GM12878 (cell line): ENCODE data around the gene PILRB. TPM values are rescaled to one million over a fixed set of nuclear protein-coding genes. Genes with fewer than 3 reads are reported as not detected.
A peak's percentile ranks its signal among the peaks of the same experiment; 100 is the strongest.

Source experiments
- BHLHE40 ChIP-seq, 2 experiments: fragments of 450-650 bp in 1 of 2; IDR thresholded peaks; 2 replicates each; pipeline ENCODE4 v1.6.1; 2011 to 2017; ENCODE audit warnings: low read depth in 2 of 2, borderline replicate concordance in 1 of 2, improper control_type of control experiment in 1 of 2, low read length in 1 of 2, mild to moderate bottlenecking in 1 of 2
- CREB1 ChIP-seq: IDR thresholded peaks from 2 replicates; pipeline ENCODE4 v1.6.1; 2012; ENCODE audit warnings: low read depth, mild to moderate bottlenecking, inconsistent platforms
- CREM ChIP-seq: IDR thresholded peaks from 2 replicates; pipeline ENCODE4 v1.6.1; 2014; ENCODE audit warnings: antibody characterized with exemption, low read depth
- HDGF ChIP-seq: fragments of 450-650 bp; IDR thresholded peaks from 2 replicates; pipeline ENCODE4 v1.6.1; 2016; ENCODE audit warnings: antibody characterized with exemption
- JUNB ChIP-seq: IDR thresholded peaks from 2 replicates; pipeline ENCODE4 v1.6.1; 2016; ENCODE audit warnings: antibody characterized with exemption, mild to moderate bottlenecking
- JUND ChIP-seq: IDR thresholded peaks from 2 replicates; pipeline ENCODE4 v1.6.1; 2012; ENCODE audit warnings: low read depth, mild to moderate bottlenecking, low read length, improper control_type of control experiment, moderate library complexity
- POLR2A ChIP-seq: IDR thresholded peaks from 2 replicates; pipeline ENCODE4 v1.6.1; 2011; ENCODE audit warnings: low read depth, mild to moderate bottlenecking, low read length
- RAD51 ChIP-seq: fragments of 450-650 bp; IDR thresholded peaks from 2 replicates; pipeline ENCODE4 v1.6.1; 2016; ENCODE audit warnings: moderate library complexity, mild to moderate bottlenecking, inconsistent platforms
- RELA ChIP-seq: fragments of 450-650 bp; IDR thresholded peaks from 2 replicates; pipeline ENCODE4 v1.8.0; 2014; ENCODE audit warnings: borderline replicate concordance; ENCODE audit not compliant: partially characterized antibody
- RUNX3 ChIP-seq: IDR thresholded peaks from 2 replicates; pipeline ENCODE4 v1.6.1; 2012; ENCODE audit warnings: low read length, inconsistent platforms
- SRF ChIP-seq, 2 experiments: IDR thresholded peaks; 2 replicates each; pipeline ENCODE4 v1.6.1; 2011; ENCODE audit warnings: low read depth in 2 of 2, low read length in 2 of 2, mild to moderate bottlenecking in 1 of 2, moderate library complexity in 1 of 2
- ZNF207 ChIP-seq: fragments of 450-650 bp; IDR thresholded peaks from 2 replicates; pipeline ENCODE4 v1.6.1; 2014; ENCODE audit warnings: antibody characterized with exemption, mild to moderate bottlenecking, borderline replicate concordance
- polyA plus RNA-seq, 11 experiments: library from polyadenylated mRNA; depleted of rRNA in 4 of 11; unstranded in 6 of 11; stranded (reverse) in 5 of 11; fragments of >200 nt; fragmentation: Nextera tagmentation in 4 of 11; fragmentation: Illumina TruSeq in 1 of 11; extraction: Ambion mirVana in 4 of 11; extraction: Trizol in 1 of 11; gene quantifications; 1 replicate in 1 of 11; 2 replicates in 10 of 11; pipeline versions ENCODE4 v1.2.1 to v1.2.3, GENCODE V29; 2011 to 2016; ENCODE audit warnings: inconsistent platforms in 2 of 11, missing spikeins in 2 of 11, low read depth in 1 of 11
- total RNA-seq, 4 experiments: library from RNA; depleted of rRNA in 3 of 4; stranded (reverse); fragments of >200 nt in 3 of 4; fragmentation: Illumina TruSeq in 1 of 4; extraction: Trizol in 1 of 4; gene quantifications; 2 replicates each; pipeline versions ENCODE4 v1.2.1 to v1.2.3, GENCODE V29; 2013 to 2021
- TF ChIP-seq, protein P1 (sequence below): fragments of 450-650 bp; IDR thresholded peaks from 2 replicates; pipeline ENCODE4 v1.6.1; 2017; ENCODE audit warnings: mild to moderate bottlenecking, moderate library complexity
- TF ChIP-seq, protein P2 (sequence below): fragments of 450-650 bp; IDR thresholded peaks from 2 replicates; pipeline ENCODE4 v1.6.1; 2016; ENCODE audit warnings: mild to moderate bottlenecking
- TF ChIP-seq, protein P3 (sequence below): fragments of 450-650 bp; IDR thresholded peaks from 2 replicates; pipeline ENCODE4 v1.6.1; 2016; ENCODE audit warnings: mild to moderate bottlenecking
- TF ChIP-seq, protein P4 (sequence below), 3 experiments: IDR thresholded peaks in 2 of 3; conservative IDR thresholded peaks in 1 of 3; 2 replicates each; pipeline ENCODE4 v1.5.1; 2011; ENCODE audit warnings: low read depth in 3 of 3, low read length in 3 of 3, mild to moderate bottlenecking in 3 of 3, control low read depth in 2 of 3, moderate library complexity in 2 of 3, inconsistent platforms in 1 of 3, mixed read lengths in 1 of 3; ENCODE audit not compliant: control insufficient read depth in 2 of 3, insufficient read depth in 1 of 3; ENCODE audit errors: extremely low read depth in 1 of 3
- TF ChIP-seq, protein P5 (sequence below): fragments of 450-650 bp; IDR thresholded peaks from 2 replicates; pipeline ENCODE4 v1.6.1; 2017; ENCODE audit warnings: mild to moderate bottlenecking, low read depth, inconsistent platforms; ENCODE audit not compliant: poor library complexity, severe bottlenecking
- TF ChIP-seq, protein P6 (sequence below): IDR thresholded peaks from 2 replicates; pipeline ENCODE4 v1.6.1; 2012; ENCODE audit warnings: low read depth, low read length, improper control_type of control experiment

PILRB gene
- total and polyA plus RNA-seq, 10 of the 15 experiments (the other 5 are each of a cell fraction or from before 2014, with no cell fraction given): 2.6 to 50.3 (median 22.0) TPM

DNA sequence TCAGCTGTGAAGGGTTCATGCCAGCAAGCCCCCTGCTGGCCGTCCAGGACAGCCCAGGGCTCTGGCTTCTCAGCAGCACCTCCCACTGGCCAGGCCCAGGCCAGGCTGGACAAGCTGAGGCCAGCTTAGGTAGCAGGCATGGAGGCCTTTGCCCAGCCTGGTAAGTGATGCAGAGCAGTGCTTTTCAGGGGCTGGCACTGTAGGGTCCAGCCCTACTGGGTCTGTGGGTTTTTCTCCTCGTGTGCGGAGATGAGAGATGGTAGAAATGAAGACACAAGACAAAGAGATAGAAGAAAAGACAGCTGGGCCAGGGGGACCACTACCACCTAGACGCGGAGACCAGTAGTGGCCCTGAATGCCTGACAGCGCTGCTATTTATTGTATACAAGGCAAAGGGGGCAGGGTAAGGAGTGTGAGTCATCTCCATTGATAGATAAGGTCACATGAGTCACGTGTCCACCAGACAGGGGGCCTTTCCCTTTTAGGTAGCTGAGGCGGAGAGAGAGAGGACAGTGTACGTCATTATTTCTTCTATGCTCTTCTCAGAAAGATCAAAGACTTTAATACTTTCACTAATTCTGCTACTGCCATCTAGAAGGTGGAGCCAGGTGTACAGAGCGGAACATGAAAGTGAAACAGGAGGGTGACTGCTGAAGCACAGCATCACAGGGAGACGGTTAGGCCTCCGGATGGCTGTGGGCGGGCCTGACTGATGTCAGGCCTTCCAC is 13.2 kb upstream of the PILRB start (continued):
- TF ChIP-seq, protein P1, sequence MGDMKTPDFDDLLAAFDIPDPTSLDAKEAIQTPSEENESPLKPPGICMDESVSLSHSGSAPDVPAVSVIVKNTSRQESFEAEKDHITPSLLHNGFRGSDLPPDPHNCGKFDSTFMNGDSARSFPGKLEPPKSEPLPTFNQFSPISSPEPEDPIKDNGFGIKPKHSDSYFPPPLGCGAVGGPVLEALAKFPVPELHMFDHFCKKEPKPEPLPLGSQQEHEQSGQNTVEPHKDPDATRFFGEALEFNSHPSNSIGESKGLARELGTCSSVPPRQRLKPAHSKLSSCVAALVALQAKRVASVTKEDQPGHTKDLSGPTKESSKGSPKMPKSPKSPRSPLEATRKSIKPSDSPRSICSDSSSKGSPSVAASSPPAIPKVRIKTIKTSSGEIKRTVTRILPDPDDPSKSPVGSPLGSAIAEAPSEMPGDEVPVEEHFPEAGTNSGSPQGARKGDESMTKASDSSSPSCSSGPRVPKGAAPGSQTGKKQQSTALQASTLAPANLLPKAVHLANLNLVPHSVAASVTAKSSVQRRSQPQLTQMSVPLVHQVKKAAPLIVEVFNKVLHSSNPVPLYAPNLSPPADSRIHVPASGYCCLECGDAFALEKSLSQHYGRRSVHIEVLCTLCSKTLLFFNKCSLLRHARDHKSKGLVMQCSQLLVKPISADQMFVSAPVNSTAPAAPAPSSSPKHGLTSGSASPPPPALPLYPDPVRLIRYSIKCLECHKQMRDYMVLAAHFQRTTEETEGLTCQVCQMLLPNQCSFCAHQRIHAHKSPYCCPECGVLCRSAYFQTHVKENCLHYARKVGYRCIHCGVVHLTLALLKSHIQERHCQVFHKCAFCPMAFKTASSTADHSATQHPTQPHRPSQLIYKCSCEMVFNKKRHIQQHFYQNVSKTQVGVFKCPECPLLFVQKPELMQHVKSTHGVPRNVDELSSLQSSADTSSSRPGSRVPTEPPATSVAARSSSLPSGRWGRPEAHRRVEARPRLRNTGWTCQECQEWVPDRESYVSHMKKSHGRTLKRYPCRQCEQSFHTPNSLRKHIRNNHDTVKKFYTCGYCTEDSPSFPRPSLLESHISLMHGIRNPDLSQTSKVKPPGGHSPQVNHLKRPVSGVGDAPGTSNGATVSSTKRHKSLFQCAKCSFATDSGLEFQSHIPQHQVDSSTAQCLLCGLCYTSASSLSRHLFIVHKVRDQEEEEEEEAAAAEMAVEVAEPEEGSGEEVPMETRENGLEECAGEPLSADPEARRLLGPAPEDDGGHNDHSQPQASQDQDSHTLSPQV: peak; percentile 63; the same call in 1 of the 2 replicates
- 0 out of 2 replicates have a peak, but pooled peaks have one; percentile 38 for TF ChIP-seq POLR2A
- peak; percentile 89 for TF ChIP-seq ZNF207
- peak; percentile 75 for TF ChIP-seq CREB1
- TF ChIP-seq JUNB: peak; percentile 78
- TF ChIP-seq, protein P2, sequence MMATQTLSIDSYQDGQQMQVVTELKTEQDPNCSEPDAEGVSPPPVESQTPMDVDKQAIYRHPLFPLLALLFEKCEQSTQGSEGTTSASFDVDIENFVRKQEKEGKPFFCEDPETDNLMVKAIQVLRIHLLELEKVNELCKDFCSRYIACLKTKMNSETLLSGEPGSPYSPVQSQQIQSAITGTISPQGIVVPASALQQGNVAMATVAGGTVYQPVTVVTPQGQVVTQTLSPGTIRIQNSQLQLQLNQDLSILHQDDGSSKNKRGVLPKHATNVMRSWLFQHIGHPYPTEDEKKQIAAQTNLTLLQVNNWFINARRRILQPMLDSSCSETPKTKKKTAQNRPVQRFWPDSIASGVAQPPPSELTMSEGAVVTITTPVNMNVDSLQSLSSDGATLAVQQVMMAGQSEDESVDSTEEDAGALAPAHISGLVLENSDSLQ: peak; percentile 60
- TF ChIP-seq RELA: peak; percentile 50
- TF ChIP-seq CREM: peak; percentile 71
- peak; percentile 96 to 99 for TF ChIP-seq BHLHE40 (IDR thresholded peaks at IDR 0.05; ENCODE audit: borderline replicate concordance in 1 of 2, low read depth in 2 of 2, low read length in 1 of 2)
- peak; percentile 38; the same call in 1 of the 2 replicates for TF ChIP-seq RUNX3
- TF ChIP-seq, protein P3, sequence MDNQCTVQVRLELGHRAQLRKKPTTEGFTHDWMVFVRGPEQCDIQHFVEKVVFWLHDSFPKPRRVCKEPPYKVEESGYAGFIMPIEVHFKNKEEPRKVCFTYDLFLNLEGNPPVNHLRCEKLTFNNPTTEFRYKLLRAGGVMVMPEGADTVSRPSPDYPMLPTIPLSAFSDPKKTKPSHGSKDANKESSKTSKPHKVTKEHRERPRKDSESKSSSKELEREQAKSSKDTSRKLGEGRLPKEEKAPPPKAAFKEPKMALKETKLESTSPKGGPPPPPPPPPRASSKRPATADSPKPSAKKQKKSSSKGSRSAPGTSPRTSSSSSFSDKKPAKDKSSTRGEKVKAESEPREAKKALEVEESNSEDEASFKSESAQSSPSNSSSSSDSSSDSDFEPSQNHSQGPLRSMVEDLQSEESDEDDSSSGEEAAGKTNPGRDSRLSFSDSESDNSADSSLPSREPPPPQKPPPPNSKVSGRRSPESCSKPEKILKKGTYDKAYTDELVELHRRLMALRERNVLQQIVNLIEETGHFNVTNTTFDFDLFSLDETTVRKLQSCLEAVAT: peak; percentile 67
- TF ChIP-seq, protein P4, sequence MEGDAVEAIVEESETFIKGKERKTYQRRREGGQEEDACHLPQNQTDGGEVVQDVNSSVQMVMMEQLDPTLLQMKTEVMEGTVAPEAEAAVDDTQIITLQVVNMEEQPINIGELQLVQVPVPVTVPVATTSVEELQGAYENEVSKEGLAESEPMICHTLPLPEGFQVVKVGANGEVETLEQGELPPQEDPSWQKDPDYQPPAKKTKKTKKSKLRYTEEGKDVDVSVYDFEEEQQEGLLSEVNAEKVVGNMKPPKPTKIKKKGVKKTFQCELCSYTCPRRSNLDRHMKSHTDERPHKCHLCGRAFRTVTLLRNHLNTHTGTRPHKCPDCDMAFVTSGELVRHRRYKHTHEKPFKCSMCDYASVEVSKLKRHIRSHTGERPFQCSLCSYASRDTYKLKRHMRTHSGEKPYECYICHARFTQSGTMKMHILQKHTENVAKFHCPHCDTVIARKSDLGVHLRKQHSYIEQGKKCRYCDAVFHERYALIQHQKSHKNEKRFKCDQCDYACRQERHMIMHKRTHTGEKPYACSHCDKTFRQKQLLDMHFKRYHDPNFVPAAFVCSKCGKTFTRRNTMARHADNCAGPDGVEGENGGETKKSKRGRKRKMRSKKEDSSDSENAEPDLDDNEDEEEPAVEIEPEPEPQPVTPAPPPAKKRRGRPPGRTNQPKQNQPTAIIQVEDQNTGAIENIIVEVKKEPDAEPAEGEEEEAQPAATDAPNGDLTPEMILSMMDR (IDR thresholded peaks at IDR 0.05 in 2 of 3, conservative IDR thresholded peaks at IDR 0.05 in 1 of 3; ENCODE audit: control insufficient read depth in 2 of 3, extremely low read depth in 1 of 3, insufficient read depth in 1 of 3, low read depth in 3 of 3, low read length in 3 of 3): peak; percentile 13 to 36 (median 27); a peak in 4 of 6 replicates
- peak in 1 of 2 experiments; percentile 68; a peak in 1 of 4 replicates for TF ChIP-seq SRF (IDR thresholded peaks at IDR 0.05; ENCODE audit: low read depth in 2 of 2, low read length in 2 of 2)
- peak; percentile 79 for TF ChIP-seq JUND
- TF ChIP-seq, protein P5, sequence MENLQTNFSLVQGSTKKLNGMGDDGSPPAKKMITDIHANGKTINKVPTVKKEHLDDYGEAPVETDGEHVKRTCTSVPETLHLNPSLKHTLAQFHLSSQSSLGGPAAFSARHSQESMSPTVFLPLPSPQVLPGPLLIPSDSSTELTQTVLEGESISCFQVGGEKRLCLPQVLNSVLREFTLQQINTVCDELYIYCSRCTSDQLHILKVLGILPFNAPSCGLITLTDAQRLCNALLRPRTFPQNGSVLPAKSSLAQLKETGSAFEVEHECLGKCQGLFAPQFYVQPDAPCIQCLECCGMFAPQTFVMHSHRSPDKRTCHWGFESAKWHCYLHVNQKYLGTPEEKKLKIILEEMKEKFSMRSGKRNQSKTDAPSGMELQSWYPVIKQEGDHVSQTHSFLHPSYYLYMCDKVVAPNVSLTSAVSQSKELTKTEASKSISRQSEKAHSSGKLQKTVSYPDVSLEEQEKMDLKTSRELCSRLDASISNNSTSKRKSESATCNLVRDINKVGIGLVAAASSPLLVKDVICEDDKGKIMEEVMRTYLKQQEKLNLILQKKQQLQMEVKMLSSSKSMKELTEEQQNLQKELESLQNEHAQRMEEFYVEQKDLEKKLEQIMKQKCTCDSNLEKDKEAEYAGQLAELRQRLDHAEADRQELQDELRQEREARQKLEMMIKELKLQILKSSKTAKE: peak; percentile 98
- peak; percentile 99 for TF ChIP-seq RAD51
- TF ChIP-seq, protein P6, sequence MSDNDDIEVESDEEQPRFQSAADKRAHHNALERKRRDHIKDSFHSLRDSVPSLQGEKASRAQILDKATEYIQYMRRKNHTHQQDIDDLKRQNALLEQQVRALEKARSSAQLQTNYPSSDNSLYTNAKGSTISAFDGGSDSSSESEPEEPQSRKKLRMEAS: 0 out of 2 replicates have a peak, but pooled peaks have one; percentile 32
- peak; percentile 63 for TF ChIP-seq HDGF
